Fibroblast of pulmonary artery (primary cell): ENCODE data around the gene DENND1C.

Source experiments
- DNase-seq: peaks from one replicate; pipeline ENCODE4 v3.0.0-alpha.2; 2010; ENCODE audit warnings: low read depth
- H3K4me3 ChIP-seq: replicated peaks from 2 replicates; pipeline ENCODE4 v1.5.1; 2011; ENCODE audit warnings: low read depth, mild to moderate bottlenecking, control low read depth, low read length, moderate library complexity
- CTCF ChIP-seq: IDR thresholded peaks from 2 replicates; pipeline ENCODE4 v1.5.1; 2011; ENCODE audit warnings: mild to moderate bottlenecking, control low read depth, low read length, inconsistent platforms; ENCODE audit errors: missing control alignments

Gene DENND1C

GRCh38 chr19:6459262-6460098 lies 22.1 kb downstream of the DENND1C start, which contains the start of gene SLC25A23:
SLC25A23 (minus strand) TSS chr19:6459792; CDS start chr19:6459628, 164 bp downstream.
- DNase-seq: peak; percentile 75
- TF ChIP-seq CTCF: no peak
- H3K4me3 ChIP-seq: peak within 1 kb of the TSS; percentile 70

- H3K4me3 ChIP-seq: peak overlapping the region; percentile 70
- no peak for DNase-seq
- TF ChIP-seq CTCF: no peak
Measured at GRCh38 chr19:6458695-6459261, 22.8 kb downstream of the DENND1C start.

GRCh38 chr19:6457958-6458694 lies 23.5 kb downstream of the DENND1C start:
- DNase-seq: peak; percentile 5
- H3K4me3 ChIP-seq: no peak overlapping the region
- no peak for TF ChIP-seq CTCF

GRCh38 chr19:6455924-6456323 lies 25.7 kb downstream of the DENND1C start:
- TF ChIP-seq CTCF: no peak
- no peak overlapping the region for H3K4me3 ChIP-seq
- DNase-seq: no peak

- H3K4me3 ChIP-seq: no peak overlapping the region
- DNase-seq: no peak
Measured at GRCh38 chr19:6453951-6454565, 27.5 kb downstream of the DENND1C start.

More at GRCh38 chr19:6453951-6454565, 27.5 kb downstream of the DENND1C start:
- TF ChIP-seq CTCF: no peak
